GM12878 (cell line): ENCODE data around the gene TRIM37. TPM values are rescaled to one million over a fixed set of nuclear protein-coding genes. Genes with fewer than 3 reads are reported as not detected.
A peak's percentile ranks its signal among the peaks of the same experiment; 100 is the strongest.

Experiments
- BCLAF1 ChIP-seq: fragments of 450-650 bp; IDR thresholded peaks from 2 replicates; pipeline ENCODE4 v1.6.1; 2017; ENCODE audit warnings: antibody characterized with exemption, mild to moderate bottlenecking, moderate library complexity
- BHLHE40 ChIP-seq, 2 experiments: fragments of 450-650 bp in 1 of 2; IDR thresholded peaks; 2 replicates each; pipeline ENCODE4 v1.6.1; 2011 to 2017; ENCODE audit warnings: low read depth in 2 of 2, borderline replicate concordance in 1 of 2, improper control_type of control experiment in 1 of 2, low read length in 1 of 2, mild to moderate bottlenecking in 1 of 2
- BMI1 ChIP-seq: fragments of 450-650 bp; IDR thresholded peaks from 2 replicates; pipeline ENCODE4 v1.6.1; 2016; ENCODE audit warnings: mild to moderate bottlenecking, moderate library complexity, borderline replicate concordance
- CBX3 ChIP-seq: fragments of 200-600 bp; sonication (generic); IDR thresholded peaks from 2 replicates; pipeline ENCODE4 v1.6.1; 2016; ENCODE audit warnings: low read depth, borderline replicate concordance
- CHD2 ChIP-seq: IDR thresholded peaks from 2 replicates; pipeline ENCODE4 v1.6.1; 2011; ENCODE audit warnings: low read depth, low read length, improper control_type of control experiment, borderline replicate concordance
- CHD4 ChIP-seq: fragments of 200-600 bp; sonication (generic); IDR thresholded peaks from 2 replicates; pipeline ENCODE4 v1.6.1; 2016; ENCODE audit warnings: mild to moderate bottlenecking
- IKZF1 ChIP-seq: fragments of 450-650 bp; conservative IDR thresholded peaks from 2 replicates; pipeline ENCODE4 v1.6.1; 2017; ENCODE audit warnings: antibody characterized with exemption, mild to moderate bottlenecking
- KDM1A ChIP-seq: fragments of 200-600 bp; sonication (generic); IDR thresholded peaks from 2 replicates; pipeline ENCODE4 v1.6.1; 2016; ENCODE audit warnings: borderline replicate concordance
- LARP7 ChIP-seq: fragments of 450-650 bp; IDR thresholded peaks from 2 replicates; pipeline ENCODE4 v1.6.1; 2017; ENCODE audit warnings: mild to moderate bottlenecking
- MYB ChIP-seq: fragments of 150-350 bp; IDR thresholded peaks from 2 replicates; pipeline ENCODE4 v1.6.1; 2014; ENCODE audit warnings: mild to moderate bottlenecking, low read depth, low read length, borderline replicate concordance
- NFIC ChIP-seq: IDR thresholded peaks from 2 replicates; pipeline ENCODE4 v1.6.1; 2012; ENCODE audit warnings: low read depth, mild to moderate bottlenecking, inconsistent platforms, low read length, moderate library complexity
- NFYB ChIP-seq: IDR thresholded peaks from 2 replicates; pipeline ENCODE4 v1.6.1; 2011; ENCODE audit warnings: low read depth, mild to moderate bottlenecking, low read length, improper control_type of control experiment, moderate library complexity; ENCODE audit not compliant: insufficient read depth
- NRF1 ChIP-seq: conservative IDR thresholded peaks from 2 replicates; pipeline ENCODE4 v1.6.1; 2011; ENCODE audit warnings: mild to moderate bottlenecking, low read depth, low read length, improper control_type of control experiment
- PML ChIP-seq: IDR thresholded peaks from 2 replicates; pipeline ENCODE4 v1.6.1; 2012; ENCODE audit warnings: low read length, inconsistent platforms
- POLR2A ChIP-seq: IDR thresholded peaks from 2 replicates; pipeline ENCODE4 v1.6.1; 2011; ENCODE audit warnings: low read depth, mild to moderate bottlenecking, low read length
- PRDM15 ChIP-seq: fragments of 450-650 bp; formaldehyde crosslinking; IDR thresholded peaks from 2 replicates; pipeline ENCODE4 v1.4.0; 2020; ENCODE audit warnings: mild to moderate bottlenecking, moderate library complexity
- RAD21 ChIP-seq: IDR thresholded peaks from 2 replicates; pipeline ENCODE4 v1.6.1; 2011; ENCODE audit warnings: mild to moderate bottlenecking, low read depth, low read length, moderate library complexity; ENCODE audit not compliant: insufficient read depth
- SPI1 ChIP-seq: IDR thresholded peaks from 2 replicates; pipeline ENCODE4 v1.6.1; 2011; ENCODE audit warnings: low read depth, mild to moderate bottlenecking, low read length, moderate library complexity, borderline replicate concordance; ENCODE audit not compliant: insufficient read depth
- SREBF2 ChIP-seq: IDR thresholded peaks from 2 replicates; pipeline ENCODE4 v1.6.1; 2012; ENCODE audit warnings: mild to moderate bottlenecking, low read length
- TAF1 ChIP-seq: IDR thresholded peaks from 2 replicates; pipeline ENCODE4 v1.6.1; 2011; ENCODE audit warnings: mild to moderate bottlenecking, low read depth, low read length, borderline replicate concordance
- TCF3 ChIP-seq: IDR thresholded peaks from 2 replicates; pipeline ENCODE4 v1.6.1; 2012; ENCODE audit warnings: low read depth, mild to moderate bottlenecking, low read length, borderline replicate concordance; ENCODE audit not compliant: insufficient read depth
- YBX1 ChIP-seq: fragments of 450-650 bp; IDR thresholded peaks from 2 replicates; pipeline ENCODE4 v1.6.1; 2016; ENCODE audit warnings: antibody characterized with exemption
- ZBTB33 ChIP-seq: fragments of 450-650 bp; IDR thresholded peaks from 2 replicates; pipeline ENCODE4 v1.6.1; 2017; ENCODE audit warnings: mild to moderate bottlenecking
- polyA plus RNA-seq, 11 experiments: library from polyadenylated mRNA; depleted of rRNA in 4 of 11; unstranded in 6 of 11; stranded (reverse) in 5 of 11; fragments of >200 nt; fragmentation: Nextera tagmentation in 4 of 11; fragmentation: Illumina TruSeq in 1 of 11; extraction: Ambion mirVana in 4 of 11; extraction: Trizol in 1 of 11; gene quantifications; 1 replicate in 1 of 11; 2 replicates in 10 of 11; pipeline versions ENCODE4 v1.2.1 to v1.2.3, GENCODE V29; 2011 to 2016; ENCODE audit warnings: inconsistent platforms in 2 of 11, missing spikeins in 2 of 11, low read depth in 1 of 11
- total RNA-seq, 4 experiments: library from RNA; depleted of rRNA in 3 of 4; stranded (reverse); fragments of >200 nt in 3 of 4; fragmentation: Illumina TruSeq in 1 of 4; extraction: Trizol in 1 of 4; gene quantifications; 2 replicates each; pipeline versions ENCODE4 v1.2.1 to v1.2.3, GENCODE V29; 2013 to 2021

The TRIM37 gene
- total and polyA plus RNA-seq, 10 of the 15 experiments (the other 5 are each of a cell fraction or from before 2014, with no cell fraction given) = 4.8 to 20.6 (median 18.1) TPM

- TF ChIP-seq TAF1 (0 out of 2 replicates have a peak, but pooled peaks have one; percentile 20), BCLAF1 (no peak), BMI1 (no peak), NFYB (peak; percentile 93), CHD4 (no peak), PML (no peak), TCF3 (no peak), PRDM15 (CRISPR knock-in tag) (no peak), RAD21 (no peak), LARP7 (no peak), CHD2 (peak; percentile 87), ZBTB33 (no peak), KDM1A (no peak), SREBF2 (peak; percentile 65; the same call in 1 of the 2 replicates), NFIC (no peak; the same call in 1 of the 2 replicates), NRF1 (no peak), MYB (no peak), YBX1 (no peak), POLR2A (no peak; the same call in 1 of the 2 replicates), SPI1 (no peak), CBX3 (no peak), IKZF1 (no peak), BHLHE40 (IDR thresholded peaks at IDR 0.05; ENCODE audit: borderline replicate concordance in 1 of 2, low read depth in 2 of 2, low read length in 1 of 2) (peak in 1 of 2 experiments; percentile 42; a peak in 2 of 4 replicates)
Observed at GRCh38 chr17:59155439-59156177, 48.9 kb upstream of the TRIM37 start, which contains the start of gene PRR11 (continued).
